IMR-90 (cell line): Measurements from ENCODE around the gene CLBA1. TPM values are rescaled to one million over a fixed set of nuclear protein-coding genes. Genes with fewer than 3 reads are reported as not detected.

Source experiments
- ATAC-seq: fragments of 200-7000 bp; cut with Tn5 transposase; 2 replicates; pipeline ENCODE4 v1.9.1; 2020; ENCODE audit warnings: low read depth, mild to moderate bottlenecking, moderate library complexity
- BruUV-seq: library from RNA; stranded (reverse); fragments of 400-500 nt; replicated peaks from 2 replicates; lab custom pipeline; 2021; lab: Mats Ljungman, UMichigan
- CTCF ChIA-PET: fragments of 300-600 bp; formaldehyde crosslinking; extraction: SDS; loops from one replicate; lab custom pipeline; 2021; ENCODE audit warnings: antibody characterized with exemption; lab: Yijun Ruan, JAX
- POLR2A ChIA-PET: fragments of 300-600 bp; sonication (Branson Sonifier 250); formaldehyde crosslinking; loops from one replicate; lab custom pipeline; 2022; ENCODE audit warnings: antibody characterized with exemption; ENCODE audit not compliant: unreplicated experiment; lab: Charles Lee
- DNase-seq: peaks from one replicate; pipeline ENCODE4 v3.0.0; 2013
- H2AFZ ChIP-seq: replicated peaks from 2 replicates; pipeline ENCODE3; 2013; ENCODE audit warnings: low read length, mild to moderate bottlenecking; ENCODE audit not compliant: poor library complexity
- H2AK5ac ChIP-seq: 2 replicates; pipeline ENCODE4 v1.6.1; 2013; ENCODE audit warnings: low read depth, low read length, inconsistent platforms
- H2AK9ac ChIP-seq: replicated peaks from 2 replicates; pipeline ENCODE3; 2013; ENCODE audit warnings: mild to moderate bottlenecking, low read depth, low read length, moderate library complexity; ENCODE audit not compliant: poor library complexity
- H2BK120ac ChIP-seq: 2 replicates; pipeline ENCODE4 v1.6.1; 2013; ENCODE audit warnings: low read depth, low read length, inconsistent platforms
- H2BK15ac ChIP-seq: 3 replicates; pipeline ENCODE4 v1.6.1; 2013; ENCODE audit warnings: low read depth, low read length, inconsistent platforms
- H2BK20ac ChIP-seq: 2 replicates; pipeline ENCODE4 v1.6.1; 2013; ENCODE audit warnings: low read depth, mild to moderate bottlenecking, inconsistent platforms, low read length, moderate library complexity
- H2BK5ac ChIP-seq: 2 replicates; pipeline ENCODE4 v1.6.1; 2013; ENCODE audit warnings: mild to moderate bottlenecking, low read depth, low read length, inconsistent platforms; ENCODE audit not compliant: poor library complexity, severe bottlenecking
- H3K14ac ChIP-seq: replicated peaks from 2 replicates; pipeline ENCODE4 v1.6.1; 2013; ENCODE audit warnings: low read depth, low read length, inconsistent platforms
- H3K18ac ChIP-seq: 2 replicates; pipeline ENCODE4 v1.6.1; 2013; ENCODE audit warnings: low read depth, low read length, control low read depth
- H3K23ac ChIP-seq: 2 replicates; pipeline ENCODE4 v1.6.1; 2013; ENCODE audit warnings: low read depth, low read length, inconsistent platforms
- H3K27ac ChIP-seq: 2 replicates; pipeline ENCODE4 v1.5.1; 2013; ENCODE audit warnings: mild to moderate bottlenecking, control low read depth, low read length; ENCODE audit not compliant: insufficient read depth
- H3K27me3 ChIP-seq: 2 replicates; pipeline ENCODE4 v1.6.1; 2013; ENCODE audit warnings: low read length; ENCODE audit not compliant: control insufficient read depth, insufficient read depth
- H3K36me3 ChIP-seq: 2 replicates; pipeline ENCODE4 v1.6.1; 2013; ENCODE audit warnings: low read length, mixed read lengths; ENCODE audit not compliant: control insufficient read depth, insufficient read depth
- H3K4ac ChIP-seq: 2 replicates; pipeline ENCODE4 v1.6.1; 2013; ENCODE audit warnings: low read depth, low read length, inconsistent platforms
- H3K4me1 ChIP-seq: 2 replicates; pipeline ENCODE4 v1.6.1; 2013; ENCODE audit warnings: low read length, mixed read lengths; ENCODE audit not compliant: control insufficient read depth, insufficient read depth
- H3K4me2 ChIP-seq: 2 replicates; pipeline ENCODE4 v1.6.1; 2013; ENCODE audit warnings: low read depth, mild to moderate bottlenecking, control low read depth, low read length, moderate library complexity
- H3K4me3 ChIP-seq: 2 replicates; pipeline ENCODE4 v1.5.1; 2013; ENCODE audit warnings: low read depth, mild to moderate bottlenecking, control low read depth, low read length, moderate library complexity; ENCODE audit not compliant: insufficient read depth
- H3K56ac ChIP-seq: 2 replicates; pipeline ENCODE4 v1.6.1; 2013; ENCODE audit warnings: low read length, inconsistent platforms; ENCODE audit not compliant: insufficient read depth; ENCODE audit errors: extremely low read depth
- H3K79me1 ChIP-seq, 2 experiments: 2 replicates each; pipeline ENCODE4 v1.6.1; 2013; ENCODE audit warnings: low read length in 2 of 2, inconsistent platforms in 1 of 2, low read depth in 1 of 2
- H3K9ac ChIP-seq: 2 replicates; pipeline ENCODE4 v1.6.1; 2013; ENCODE audit warnings: low read depth, low read length, control low read depth
- H3K9me1 ChIP-seq: 2 replicates; pipeline ENCODE4 v1.6.1; 2013; ENCODE audit warnings: low read length, inconsistent platforms; ENCODE audit not compliant: insufficient read depth
- H3K9me3 ChIP-seq: 2 replicates; pipeline ENCODE4 v1.6.1; 2013; ENCODE audit warnings: low read length; ENCODE audit not compliant: control insufficient read depth, insufficient read depth
- H4K20me1 ChIP-seq: 2 replicates; pipeline ENCODE4 v1.6.1; 2013; ENCODE audit warnings: low read length, inconsistent platforms; ENCODE audit not compliant: insufficient read depth
- H4K5ac ChIP-seq: 2 replicates; pipeline ENCODE4 v1.6.1; 2013; ENCODE audit warnings: mild to moderate bottlenecking, low read depth, low read length, control low read depth
- H4K8ac ChIP-seq, 2 experiments: 2 replicates each; pipeline ENCODE4 v1.6.1; 2013; ENCODE audit warnings: low read depth in 2 of 2, low read length in 2 of 2, control low read depth in 1 of 2, inconsistent platforms in 1 of 2
- H4K91ac ChIP-seq: 2 replicates; pipeline ENCODE4 v1.6.1; 2013; ENCODE audit warnings: low read depth, low read length, inconsistent platforms; ENCODE audit not compliant: insufficient read depth
- BHLHE40 ChIP-seq: fragments of 150-350 bp; IDR thresholded peaks from 2 replicates; pipeline ENCODE4 v1.6.1; 2016; ENCODE audit warnings: mild to moderate bottlenecking, low read depth, low read length
- CEBPB ChIP-seq: IDR thresholded peaks from 2 replicates; pipeline ENCODE4 v1.6.1; 2012; ENCODE audit warnings: low read depth, low read length, improper control_type of control experiment
- CTCF ChIP-seq: conservative IDR thresholded peaks from 2 replicates; pipeline ENCODE4 v1.5.1; 2012; ENCODE audit warnings: mild to moderate bottlenecking, low read depth, low read length, improper control_type of control experiment
- ELK1 ChIP-seq: fragments of 150-350 bp; IDR thresholded peaks from 2 replicates; pipeline ENCODE4 v1.6.1; 2016; ENCODE audit warnings: low read depth, mild to moderate bottlenecking, low read length, moderate library complexity, borderline replicate concordance
- MAFK ChIP-seq: IDR thresholded peaks from 2 replicates; pipeline ENCODE4 v1.6.1; 2012; ENCODE audit warnings: low read depth, low read length, improper control_type of control experiment
- MXI1 ChIP-seq: IDR thresholded peaks from 2 replicates; pipeline ENCODE4 v1.6.1; 2012; ENCODE audit warnings: low read depth, mild to moderate bottlenecking, low read length, moderate library complexity, borderline replicate concordance
- NFE2L2 ChIP-seq: fragments of 150-350 bp; IDR thresholded peaks from 2 replicates; pipeline ENCODE4 v1.6.1; 2016; ENCODE audit warnings: low read depth, mild to moderate bottlenecking, low read length
- POLR2A ChIP-seq: IDR thresholded peaks from 2 replicates; pipeline ENCODE4 v1.6.1; 2012; ENCODE audit warnings: mild to moderate bottlenecking, low read depth, low read length
- RAD21 ChIP-seq: IDR thresholded peaks from 2 replicates; pipeline ENCODE4 v1.6.1; 2012; ENCODE audit warnings: low read length, improper control_type of control experiment
- RCOR1 ChIP-seq: IDR thresholded peaks from 2 replicates; pipeline ENCODE4 v1.6.1; 2012; ENCODE audit warnings: mild to moderate bottlenecking, low read length, improper control_type of control experiment; ENCODE audit not compliant: insufficient replicate concordance
- RFX5 ChIP-seq: IDR thresholded peaks from 2 replicates; pipeline ENCODE4 v1.8.0; 2012; ENCODE audit warnings: low read depth, mild to moderate bottlenecking, low read length, moderate library complexity
- SMC3 ChIP-seq: fragments of 150-350 bp; IDR thresholded peaks from 2 replicates; pipeline ENCODE4 v1.6.1; 2016; ENCODE audit warnings: low read depth, mild to moderate bottlenecking, antibody characterized with exemption, low read length, moderate library complexity
- USF2 ChIP-seq: fragments of 150-350 bp; IDR thresholded peaks from 2 replicates; pipeline ENCODE4 v1.6.1; 2017; ENCODE audit warnings: mild to moderate bottlenecking, antibody characterized with exemption, low read length, low read depth
- WGBS, 2 experiments: methylation state at CpG; one replicate each; pipeline versions ENCODE4 v1.1.5 to v1.1.7; 2013; ENCODE audit warnings: missing lambda C conversion rate in 2 of 2; ENCODE audit not compliant: insufficient read length in 1 of 2; ENCODE audit errors: extremely low coverage in 2 of 2; 5-methylcytosine and 5-hydroxymethylcytosine counted together
- dilution Hi-C: fragments of 300-500 bp; cut with HindIII; formaldehyde crosslinking; loops from one replicate; pipeline ENCODE4 v1.14.3; 2018; ENCODE audit warnings: low sequenced_read_pairs; ENCODE audit not compliant: unreplicated experiment
- in situ Hi-C: fragments of 300-500 bp; cut with MboI; formaldehyde crosslinking; loops from 3 replicates; pipeline ENCODE4 v1.14.3; 2019; ENCODE audit warnings: low sequenced_read_pairs, inconsistent platforms, mixed read lengths
- intact Hi-C: fragments of 100-400 bp; cut with micrococcal nuclease; formaldehyde crosslinking; loops from 2 replicates; pipeline ENCODE4 v1.10.0; 2022
- polyA plus RNA-seq, 3 experiments: library from polyadenylated mRNA; depleted of rRNA; stranded (reverse); fragments of >200 nt; gene quantifications; 2 replicates each; pipeline ENCODE4 v1.2.3, GENCODE V29; 2012; ENCODE audit warnings: low replicate concordance in 1 of 3
- total RNA-seq: library from RNA; depleted of rRNA; stranded (reverse); fragments of >200 nt; gene quantifications from 2 replicates; pipeline ENCODE4 v1.2.3, GENCODE V29; 2012

The CLBA1 gene
- total and polyA plus RNA-seq, 2 of the 4 experiments (the other 2 are of a cell fraction) = 2.7 to 6.2 TPM

- intact Hi-C loops (no loop called here), dilution Hi-C loops (loop anchor here (10.0 kb wide), 1 partner anchor 118 kb away; no protein-coding TSS in a partner anchor), in situ Hi-C loops (loop anchor here (5.0 kb wide), 1 partner anchor 36 kb away; no protein-coding TSS in a partner anchor)
- H3K14ac ChIP-seq = no peak overlapping the region
- no peak overlapping the region for H2BK20ac ChIP-seq
- H2BK5ac ChIP-seq = no peak overlapping the region
- H3K9ac ChIP-seq = no peak overlapping the region
- ChIA-PET POLR2A (no interaction called here), CTCF (no interaction called here)
- H2BK120ac ChIP-seq = no peak overlapping the region
- no peaks in the 10 kb centered on the region for H3K9me3 ChIP-seq
- H4K5ac ChIP-seq = no peak overlapping the region
- TF ChIP-seq SMC3 = no peak
- no peak for TF ChIP-seq RCOR1
- TF ChIP-seq MAFK = no peak
- TF ChIP-seq ELK1 = no peak
- no peak for TF ChIP-seq MXI1
- no peak for TF ChIP-seq RFX5
- TF ChIP-seq BHLHE40 = no peak
- TF ChIP-seq USF2 = no peak
- no peak for TF ChIP-seq CTCF
- TF ChIP-seq RAD21 = no peak
- no peak for TF ChIP-seq NFE2L2
- TF ChIP-seq POLR2A = no peak
- TF ChIP-seq CEBPB = no peak
- no peak for DNase-seq
- H3K4me3 ChIP-seq = no peak overlapping the region
- no peak overlapping the region for H2BK15ac ChIP-seq
- H2AFZ ChIP-seq = no peak overlapping the region
- no TSS peak for BruUV-seq
- H3K4me2 ChIP-seq = no peak overlapping the region
- 47% methylated on average over 3 of the region's 10 CpGs; no CpG with 5 or more reads in 1 of the 2 experiments for WGBS, 2 experiments
- no peak overlapping the region for H2AK5ac ChIP-seq
- no peaks in the 10 kb centered on the region for H3K36me3 ChIP-seq
- H3K23ac ChIP-seq = no peak overlapping the region
- H4K91ac ChIP-seq = no peak overlapping the region
- H4K20me1 ChIP-seq = no peaks in the 10 kb centered on the region
- peaks cover 52% of the 10 kb centered on the region for H3K27me3 ChIP-seq
- H4K8ac ChIP-seq = no peak overlapping the region
- no peak overlapping the region for H3K18ac ChIP-seq
- H3K27ac ChIP-seq = no peak overlapping the region
- no peak overlapping the region for H3K4ac ChIP-seq
- no peaks in the 10 kb centered on the region for H3K79me1 ChIP-seq
- H2AK9ac ChIP-seq = no peak overlapping the region
- no peak for ATAC-seq
- H3K56ac ChIP-seq = no peak overlapping the region
- H3K4me1 ChIP-seq = peaks cover 2% of the 10 kb centered on the region; the same call in 1 of the 2 replicates
- no peaks in the 10 kb centered on the region for H3K9me1 ChIP-seq
Observed at GRCh38 chr14:104936361-104937155, 49.0 kb upstream of the CLBA1 start.
